SK-N-SH treated with all-trans-retinoic acid at 6 μM for 48 hours (cell line): ENCODE results near the gene KLHL25.

ENCODE experiments used
- ESRRG ChIP-seq: fragments of 250-450 bp; sonication (Bioruptor Pico); IDR thresholded peaks from 2 replicates; pipeline ENCODE4 v1.6.1; 2021; ENCODE audit warnings: mild to moderate bottlenecking
- GLIS3 ChIP-seq: fragments of 250-450 bp; sonication (Bioruptor Pico); IDR thresholded peaks from 2 replicates; pipeline ENCODE4 v1.5.0; 2020; ENCODE audit warnings: mild to moderate bottlenecking, moderate library complexity
- OSR1 ChIP-seq: fragments of 250-450 bp; sonication (Bioruptor Pico); IDR thresholded peaks from 2 replicates; pipeline ENCODE4 v1.8.0; 2022; ENCODE audit warnings: moderate library complexity, mild to moderate bottlenecking, inconsistent platforms
- RARB ChIP-seq: fragments of 250-450 bp; sonication (Bioruptor Pico); IDR thresholded peaks from 2 replicates; pipeline ENCODE4 v1.8.0; 2021; ENCODE audit warnings: mild to moderate bottlenecking, moderate library complexity
- TCF4 ChIP-seq: fragments of 250-450 bp; sonication (Bioruptor Pico); IDR thresholded peaks from 2 replicates; pipeline ENCODE4 v1.8.0; 2021; ENCODE audit warnings: mild to moderate bottlenecking, moderate library complexity, borderline replicate concordance
- TOX ChIP-seq: fragments of 250-450 bp; sonication (Bioruptor Pico); IDR thresholded peaks from 2 replicates; pipeline ENCODE4 v1.8.0; 2021; ENCODE audit warnings: mild to moderate bottlenecking, moderate library complexity, borderline replicate concordance
- TSHZ2 ChIP-seq: fragments of 250-450 bp; sonication (Bioruptor Pico); IDR thresholded peaks from 2 replicates; pipeline ENCODE4 v1.5.0; 2020; ENCODE audit warnings: mild to moderate bottlenecking, moderate library complexity
- ZFP30 ChIP-seq: fragments of 450-650 bp; formaldehyde crosslinking; IDR thresholded peaks from 2 replicates; pipeline ENCODE4 v1.5.0; 2022; ENCODE audit warnings: mild to moderate bottlenecking, moderate library complexity
- ZNF8 ChIP-seq: fragments of 450-650 bp; formaldehyde crosslinking; IDR thresholded peaks from 2 replicates; pipeline ENCODE4 v1.5.0; 2020; ENCODE audit warnings: mild to moderate bottlenecking, moderate library complexity
- TF ChIP-seq, protein P1 (sequence below): fragments of 250-450 bp; sonication (Bioruptor Pico); IDR thresholded peaks from 2 replicates; pipeline ENCODE4 v1.8.0; 2020; ENCODE audit warnings: mild to moderate bottlenecking, moderate library complexity, borderline replicate concordance

GRCh38 chr15:85840079-85840801 is 45.5 kb upstream of the KLHL25 start:
- no peak for TF ChIP-seq RARB
- no peak for TF ChIP-seq TSHZ2 (CRISPR knock-in tag)
- no peak for TF ChIP-seq GLIS3 (CRISPR knock-in tag)
- TF ChIP-seq TCF4 (CRISPR knock-in tag), result no peak
- TF ChIP-seq, protein P1, sequence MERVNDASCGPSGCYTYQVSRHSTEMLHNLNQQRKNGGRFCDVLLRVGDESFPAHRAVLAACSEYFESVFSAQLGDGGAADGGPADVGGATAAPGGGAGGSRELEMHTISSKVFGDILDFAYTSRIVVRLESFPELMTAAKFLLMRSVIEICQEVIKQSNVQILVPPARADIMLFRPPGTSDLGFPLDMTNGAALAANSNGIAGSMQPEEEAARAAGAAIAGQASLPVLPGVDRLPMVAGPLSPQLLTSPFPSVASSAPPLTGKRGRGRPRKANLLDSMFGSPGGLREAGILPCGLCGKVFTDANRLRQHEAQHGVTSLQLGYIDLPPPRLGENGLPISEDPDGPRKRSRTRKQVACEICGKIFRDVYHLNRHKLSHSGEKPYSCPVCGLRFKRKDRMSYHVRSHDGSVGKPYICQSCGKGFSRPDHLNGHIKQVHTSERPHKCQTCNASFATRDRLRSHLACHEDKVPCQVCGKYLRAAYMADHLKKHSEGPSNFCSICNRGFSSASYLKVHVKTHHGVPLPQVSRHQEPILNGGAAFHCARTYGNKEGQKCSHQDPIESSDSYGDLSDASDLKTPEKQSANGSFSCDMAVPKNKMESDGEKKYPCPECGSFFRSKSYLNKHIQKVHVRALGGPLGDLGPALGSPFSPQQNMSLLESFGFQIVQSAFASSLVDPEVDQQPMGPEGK, result no peak
- TF ChIP-seq TOX (CRISPR knock-in tag), result no peak
- no peak for TF ChIP-seq ZFP30 (CRISPR knock-in tag)
- no peak for TF ChIP-seq ESRRG (CRISPR knock-in tag)
- TF ChIP-seq ZNF8, result no peak
- TF ChIP-seq OSR1 (CRISPR knock-in tag), result no peak
